ENCODE data around the gene PLOD2.

DNA sequence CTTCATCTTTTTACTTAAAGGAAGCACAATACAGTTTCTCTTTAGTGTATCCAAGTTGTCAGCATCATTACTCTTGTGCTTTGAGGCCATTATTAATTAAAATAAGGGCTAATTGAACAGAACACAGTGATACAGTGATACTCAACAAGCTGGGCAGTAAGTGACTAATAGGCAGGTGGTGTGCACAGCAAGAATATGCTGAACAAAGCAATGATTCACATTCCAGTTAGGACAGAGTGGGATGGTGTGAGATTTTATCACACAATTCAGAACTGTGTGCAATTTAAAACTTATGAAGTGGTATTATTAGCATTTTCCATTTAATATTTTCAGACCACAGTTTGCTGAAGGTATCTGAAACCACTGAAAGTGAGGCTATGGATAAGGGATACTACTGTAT is 116.9 kb downstream of the PLOD2 start:
- TF ChIP-seq EZH2 (IDR thresholded peaks at IDR 0.05; ENCODE audit: borderline replicate concordance, insufficient read depth, low read depth, low read length, poor library complexity, severe bottlenecking): no peak
- TF ChIP-seq, protein P1, sequence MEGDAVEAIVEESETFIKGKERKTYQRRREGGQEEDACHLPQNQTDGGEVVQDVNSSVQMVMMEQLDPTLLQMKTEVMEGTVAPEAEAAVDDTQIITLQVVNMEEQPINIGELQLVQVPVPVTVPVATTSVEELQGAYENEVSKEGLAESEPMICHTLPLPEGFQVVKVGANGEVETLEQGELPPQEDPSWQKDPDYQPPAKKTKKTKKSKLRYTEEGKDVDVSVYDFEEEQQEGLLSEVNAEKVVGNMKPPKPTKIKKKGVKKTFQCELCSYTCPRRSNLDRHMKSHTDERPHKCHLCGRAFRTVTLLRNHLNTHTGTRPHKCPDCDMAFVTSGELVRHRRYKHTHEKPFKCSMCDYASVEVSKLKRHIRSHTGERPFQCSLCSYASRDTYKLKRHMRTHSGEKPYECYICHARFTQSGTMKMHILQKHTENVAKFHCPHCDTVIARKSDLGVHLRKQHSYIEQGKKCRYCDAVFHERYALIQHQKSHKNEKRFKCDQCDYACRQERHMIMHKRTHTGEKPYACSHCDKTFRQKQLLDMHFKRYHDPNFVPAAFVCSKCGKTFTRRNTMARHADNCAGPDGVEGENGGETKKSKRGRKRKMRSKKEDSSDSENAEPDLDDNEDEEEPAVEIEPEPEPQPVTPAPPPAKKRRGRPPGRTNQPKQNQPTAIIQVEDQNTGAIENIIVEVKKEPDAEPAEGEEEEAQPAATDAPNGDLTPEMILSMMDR (IDR thresholded peaks at IDR 0.05): no peak
